ENCODE measurements around the gene PPFIA1.
A peak's percentile ranks its signal among the peaks of the same experiment; 100 is the strongest.

The PPFIA1 gene

DNA sequence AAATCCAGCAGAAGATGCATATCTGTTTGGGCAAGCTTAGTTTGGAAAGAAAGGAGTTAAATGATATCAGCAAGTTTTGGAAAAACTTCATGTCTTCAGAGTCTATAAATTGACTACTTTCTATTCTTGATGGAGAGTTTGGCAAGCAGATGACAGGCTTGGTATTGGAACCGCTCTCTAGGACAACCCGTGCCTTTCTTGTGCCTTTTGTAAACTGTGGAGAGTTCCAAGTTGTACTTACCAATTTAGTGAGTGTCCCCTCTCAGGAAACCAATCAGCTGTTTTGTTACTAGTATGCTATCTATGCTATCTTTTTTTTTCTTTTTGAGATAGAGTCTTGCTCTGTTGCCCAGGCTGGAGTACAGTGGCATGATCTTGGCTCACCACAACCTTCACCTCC lies 84.1 kb downstream of the PPFIA1 start:
- no peak for TF ChIP-seq POLR2A (IDR thresholded peaks at IDR 0.05; ENCODE audit: low read length)
- no peak for TF ChIP-seq GATA1 (IDR thresholded peaks at IDR 0.05; ENCODE audit: low read depth, low read length)
- DNase-seq: no peak

DNA sequence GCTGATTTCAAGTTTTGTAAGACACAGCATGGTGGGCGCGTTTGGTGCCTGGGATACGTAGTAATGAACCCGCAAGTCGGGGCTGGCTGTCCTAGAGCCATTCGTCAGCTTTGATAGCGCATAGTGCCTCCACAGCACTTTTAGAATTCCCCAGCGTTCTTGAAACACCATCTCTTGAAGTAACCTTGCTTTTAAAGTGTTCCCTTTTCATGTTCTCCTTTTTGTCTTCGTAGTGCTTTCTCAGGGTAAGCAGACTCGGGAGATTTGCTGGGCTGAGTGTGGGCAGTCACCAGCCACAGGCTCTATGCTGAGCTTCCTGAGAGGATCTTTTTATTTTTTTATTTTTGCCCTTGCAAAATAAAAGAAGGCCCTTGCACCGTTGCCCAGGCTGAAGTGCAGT lies 88.3 kb downstream of the PPFIA1 start:
- no peak for DNase-seq
- no peak for TF ChIP-seq POLR2A (IDR thresholded peaks at IDR 0.05; ENCODE audit: low read length)
- no peak for TF ChIP-seq GATA1 (IDR thresholded peaks at IDR 0.05; ENCODE audit: low read depth, low read length)

DNA sequence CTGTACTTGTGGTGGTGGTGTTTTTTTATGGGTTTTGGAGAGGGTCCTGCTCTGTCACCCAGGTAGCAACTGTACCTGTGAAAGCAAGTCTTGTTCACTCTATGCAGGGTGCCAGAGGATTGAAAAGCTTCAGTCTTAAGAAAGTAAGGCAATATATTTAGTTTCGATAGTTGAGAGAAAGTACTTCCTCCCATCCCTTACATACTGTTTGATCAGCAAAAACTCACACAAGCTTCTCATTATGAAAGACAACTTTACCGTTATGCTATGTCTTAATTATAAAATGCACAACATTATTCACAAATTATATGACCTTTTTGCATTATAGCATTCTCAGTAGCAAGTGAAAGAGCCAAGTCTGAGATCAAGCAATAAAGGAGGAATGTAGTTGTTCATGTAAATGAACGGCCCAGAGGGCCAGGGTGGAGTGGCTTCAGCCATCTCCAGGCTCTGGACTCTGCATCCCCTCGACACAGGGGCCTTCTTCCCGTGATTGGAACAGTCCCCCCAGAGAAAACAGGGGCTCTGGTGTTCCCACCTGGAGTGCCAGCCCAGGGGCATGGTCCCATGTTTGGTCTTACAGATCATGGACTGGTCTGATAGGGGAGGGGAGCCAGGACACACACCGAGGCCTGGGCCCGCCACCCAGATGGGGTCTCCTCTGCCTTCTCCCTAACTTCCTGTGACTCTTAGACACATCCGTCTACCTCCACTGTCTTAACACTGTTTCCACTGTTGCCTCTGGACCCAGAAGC lies 89.1 kb downstream of the PPFIA1 start:
- no peak for TF ChIP-seq POLR2A (IDR thresholded peaks at IDR 0.05; ENCODE audit: low read length)
- TF ChIP-seq GATA1 (IDR thresholded peaks at IDR 0.05; ENCODE audit: low read depth, low read length): no peak
- DNase-seq: no peak

GRCh38 chr11:70360211-70360610 lies 89.7 kb downstream of the PPFIA1 start:
- TF ChIP-seq POLR2A (IDR thresholded peaks at IDR 0.05; ENCODE audit: low read length): no peak
- TF ChIP-seq GATA1 (IDR thresholded peaks at IDR 0.05; ENCODE audit: low read depth, low read length): no peak
- DNase-seq: no peak

- no peak for TF ChIP-seq POLR2A (IDR thresholded peaks at IDR 0.05; ENCODE audit: low read length)
- no peak for TF ChIP-seq GATA1 (IDR thresholded peaks at IDR 0.05; ENCODE audit: low read depth, low read length)
- no peak for DNase-seq
These were observed 93.7 kb downstream of the PPFIA1 start for GRCh38 chr11:70364178-70364577.

- DNase-seq: peak; percentile 16 to 18
These were observed 94.5 kb downstream of the PPFIA1 start for GRCh38 chr11:70364745-70365543.

GRCh38 chr11:70365544-70365927 lies 95.0 kb downstream of the PPFIA1 start:
- TF ChIP-seq POLR2A (IDR thresholded peaks at IDR 0.05; ENCODE audit: low read length) (no peak), GATA1 (IDR thresholded peaks at IDR 0.05; ENCODE audit: low read depth, low read length) (no peak)
- no peak for DNase-seq

More at GRCh38 chr11:70364745-70365543, 94.5 kb downstream of the PPFIA1 start:
- TF ChIP-seq GATA1 (IDR thresholded peaks at IDR 0.05; ENCODE audit: low read depth, low read length) (no peak), POLR2A (IDR thresholded peaks at IDR 0.05; ENCODE audit: low read length) (peak; percentile 7)

GRCh38 chr11:70367071-70367470 lies 96.6 kb downstream of the PPFIA1 start:
- DNase-seq: no peak
- TF ChIP-seq GATA1 (IDR thresholded peaks at IDR 0.05; ENCODE audit: low read depth, low read length) (no peak), POLR2A (IDR thresholded peaks at IDR 0.05; ENCODE audit: low read length) (no peak)

- TF ChIP-seq POLR2A (IDR thresholded peaks at IDR 0.05; ENCODE audit: low read length): no peak
- TF ChIP-seq GATA1 (IDR thresholded peaks at IDR 0.05; ENCODE audit: low read depth, low read length): no peak
- no peak for DNase-seq
These were observed 98.5 kb downstream of the PPFIA1 start for GRCh38 chr11:70368961-70369360.

DNA sequence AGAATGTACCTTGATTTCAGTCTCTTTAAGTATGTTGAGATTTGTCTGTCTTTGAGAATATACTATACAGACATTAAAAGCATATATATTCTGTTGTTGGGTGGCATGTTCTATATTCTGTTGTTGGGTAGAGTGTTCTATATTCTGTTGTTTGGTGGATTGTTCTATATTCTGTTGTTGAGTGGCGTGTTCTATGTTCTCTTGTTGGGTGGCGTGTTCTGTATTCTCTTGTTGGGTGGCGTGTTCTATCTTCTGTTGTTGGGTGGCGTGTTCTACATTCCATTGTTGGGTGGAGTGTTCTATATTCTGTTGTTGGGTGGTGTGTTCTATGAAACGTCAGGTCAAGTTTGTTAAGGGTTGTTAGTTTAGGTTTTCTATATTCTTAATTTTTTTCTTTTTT lies 100.8 kb downstream of the PPFIA1 start:
- no peak for DNase-seq
- TF ChIP-seq GATA1 (IDR thresholded peaks at IDR 0.05; ENCODE audit: low read depth, low read length) (no peak), POLR2A (IDR thresholded peaks at IDR 0.05; ENCODE audit: low read length) (no peak)

DNA sequence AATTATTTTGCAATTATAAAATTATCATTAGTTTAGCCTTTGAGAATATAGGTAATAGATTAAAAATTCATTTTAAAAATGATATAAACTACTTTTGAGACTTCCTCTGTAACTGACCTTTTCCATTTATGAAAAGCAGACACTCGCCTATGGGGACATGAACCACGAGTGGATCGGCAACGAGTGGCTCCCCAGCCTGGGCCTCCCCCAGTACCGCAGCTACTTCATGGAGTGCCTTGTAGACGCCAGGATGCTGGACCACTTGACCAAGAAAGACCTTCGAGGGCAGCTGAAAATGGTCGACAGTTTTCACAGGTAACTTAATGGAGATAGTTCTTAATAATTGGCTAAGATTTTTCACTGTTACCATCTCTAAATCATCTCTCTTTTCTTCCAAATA lies 101.6 kb downstream of the PPFIA1 start:
- DNase-seq: no peak
- TF ChIP-seq POLR2A (IDR thresholded peaks at IDR 0.05; ENCODE audit: low read length): no peak
- TF ChIP-seq GATA1 (IDR thresholded peaks at IDR 0.05; ENCODE audit: low read depth, low read length): no peak

DNA sequence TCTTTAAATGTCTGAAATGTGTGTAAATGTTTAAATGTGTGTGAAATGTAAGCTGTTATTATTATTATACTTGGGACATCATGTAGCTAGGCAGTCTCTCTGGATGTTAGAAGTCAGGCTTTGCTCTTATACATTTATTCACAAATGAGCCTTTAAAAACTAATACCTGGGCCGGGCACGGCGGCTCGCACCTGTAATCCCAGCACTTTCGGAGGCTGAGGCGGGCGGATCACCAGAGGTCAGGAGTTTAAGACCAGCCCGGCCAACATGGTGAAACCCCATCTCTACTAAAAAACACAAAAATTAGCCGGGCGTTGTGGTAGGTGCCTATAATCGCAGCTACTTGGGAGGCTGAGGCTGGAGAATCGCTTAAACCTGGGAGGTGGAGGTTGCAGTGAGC lies 106.1 kb downstream of the PPFIA1 start:
- no peak for DNase-seq
- TF ChIP-seq POLR2A (IDR thresholded peaks at IDR 0.05; ENCODE audit: low read length) (no peak), GATA1 (IDR thresholded peaks at IDR 0.05; ENCODE audit: low read depth, low read length) (no peak)

GRCh38 chr11:70377645-70378044 lies 107.2 kb downstream of the PPFIA1 start:
- no peak for TF ChIP-seq GATA1 (IDR thresholded peaks at IDR 0.05; ENCODE audit: low read depth, low read length)
- TF ChIP-seq POLR2A (IDR thresholded peaks at IDR 0.05; ENCODE audit: low read length): no peak
- no peak for DNase-seq

- DNase-seq: no peak
These were observed 108.1 kb downstream of the PPFIA1 start for GRCh38 chr11:70378506-70379134.

More at GRCh38 chr11:70378506-70379134, 108.1 kb downstream of the PPFIA1 start:
- TF ChIP-seq POLR2A (IDR thresholded peaks at IDR 0.05; ENCODE audit: low read length) (no peak), GATA1 (IDR thresholded peaks at IDR 0.05; ENCODE audit: low read depth, low read length) (no peak)
